Activated CD4-positive, alpha-beta memory T cell treated with anti-CD3 and anti-CD28 coated beads for 36 hours (primary cell): ENCODE measurements around the gene GUF1. TPM values are rescaled to one million over a fixed set of nuclear protein-coding genes. Genes with fewer than 3 reads are reported as not detected.
"Not testable (repeated sequence)": the region's sequence is repeated elsewhere in the genome, so short reads cannot be mapped to it uniquely, and the experiment has no call there.

Source experiments
- CTCF ChIA-PET: fragments of 350-600 bp; sonication (Branson Sonifier 250); formaldehyde crosslinking; loops from one replicate; lab custom pipeline; 2021; ENCODE audit warnings: antibody characterized with exemption, inconsistent platforms; lab: Charles Lee
- POLR2A ChIA-PET: fragments of 350-600 bp; sonication (Branson Sonifier 250); formaldehyde crosslinking; loops from one replicate; lab custom pipeline; 2021; ENCODE audit warnings: antibody characterized with exemption; lab: Charles Lee
- DNase-seq: peaks from one replicate; pipeline ENCODE4 v3.0.0-alpha.2; 2020
- H3K27ac Mint-ChIP-seq: one replicate; pipeline ENCODE4 v1.8.0; 2021; ENCODE audit warnings: mixed read lengths
- H3K27me3 Mint-ChIP-seq: one replicate; pipeline ENCODE4 v1.8.0; 2021; ENCODE audit warnings: mixed read lengths
- H3K36me3 Mint-ChIP-seq: one replicate; pipeline ENCODE4 v1.8.0; 2021; ENCODE audit warnings: mixed read lengths
- H3K4me1 Mint-ChIP-seq: one replicate; pipeline ENCODE4 v1.8.0; 2021; ENCODE audit warnings: low read depth, mixed read lengths
- H3K4me3 Mint-ChIP-seq: one replicate; pipeline ENCODE4 v1.8.0; 2021; ENCODE audit warnings: mild to moderate bottlenecking, mixed read lengths
- H3K9me3 Mint-ChIP-seq: one replicate; pipeline ENCODE4 v1.8.0; 2021; ENCODE audit warnings: mixed read lengths
- intact Hi-C: fragments of 100-400 bp; cut with micrococcal nuclease; formaldehyde crosslinking; loops from one replicate; pipeline ENCODE4 v1.15.1; 2023
- total RNA-seq, 2 experiments: library from RNA; stranded (reverse); gene quantifications; one replicate each; pipeline ENCODE4 v1.2.3, GENCODE V29; 2021

Gene GUF1
- total RNA-seq, 2 experiments from 2014 or later: 25.8 to 28.0 TPM

DNA sequence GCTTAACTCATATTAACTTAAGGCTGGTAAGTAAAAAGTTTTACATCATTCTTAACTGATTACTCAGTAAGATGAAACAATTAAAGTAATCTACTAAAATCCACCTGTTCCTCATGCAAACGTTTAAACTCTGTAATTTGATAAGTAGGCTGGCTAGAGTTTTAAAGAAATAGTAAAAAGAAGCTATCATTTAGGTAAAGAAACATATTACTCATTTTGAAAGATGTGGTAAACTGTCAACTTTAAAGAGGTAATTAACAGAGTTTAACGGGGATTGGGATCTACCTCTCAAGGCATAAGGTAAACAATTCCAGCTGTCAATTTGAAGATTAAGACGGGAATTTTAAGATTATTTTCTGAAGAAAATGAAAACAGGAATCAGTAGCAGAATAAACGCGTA lies 38.4 kb downstream of the GUF1 start:
- Mint-ChIP-seq H3K9me3 (no peaks in the 10 kb centered on the region), H3K36me3 (peaks cover 17% of the 10 kb centered on the region), H3K4me1 (peaks cover 21% of the 10 kb centered on the region), H3K27ac (no peak overlapping the region), H3K27me3 (no peaks in the 10 kb centered on the region), H3K4me3 (no peak overlapping the region)
- ChIA-PET POLR2A (no interaction called here), CTCF (no interaction called here)
- intact Hi-C loops: no loop called here
- no peak for DNase-seq

DNA sequence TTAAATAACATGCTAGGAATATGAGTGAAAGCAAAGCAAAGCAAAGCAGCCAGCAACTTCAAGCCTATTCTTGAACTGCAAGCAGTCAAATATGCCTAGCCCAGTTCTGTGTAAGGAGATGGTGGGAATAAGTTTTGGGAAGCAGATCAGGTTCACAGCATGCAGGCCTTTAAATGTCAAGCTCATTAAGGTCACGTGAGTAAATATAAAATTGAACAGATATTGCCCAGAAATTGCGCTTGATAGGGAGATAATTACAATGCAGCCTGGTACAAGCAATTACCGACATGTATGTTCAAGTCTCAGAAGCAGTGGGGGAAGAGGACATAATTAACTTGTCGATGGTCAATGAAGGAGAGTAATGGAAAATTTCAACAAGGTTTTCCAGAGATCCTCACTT lies 42.2 kb downstream of the GUF1 start:
- no peak for DNase-seq
- POLR2A ChIA-PET: no interaction called here
- no peaks in the 10 kb centered on the region for H3K27me3 Mint-ChIP-seq
- peaks cover 5% of the 10 kb centered on the region for H3K36me3 Mint-ChIP-seq
- no peak overlapping the region for H3K4me3 Mint-ChIP-seq
- no peak overlapping the region for H3K27ac Mint-ChIP-seq
- peaks cover 39% of the 10 kb centered on the region for H3K4me1 Mint-ChIP-seq
- intact Hi-C loops: no loop called here
- CTCF ChIA-PET: no interaction called here
- H3K9me3 Mint-ChIP-seq: no peaks in the 10 kb centered on the region

DNA sequence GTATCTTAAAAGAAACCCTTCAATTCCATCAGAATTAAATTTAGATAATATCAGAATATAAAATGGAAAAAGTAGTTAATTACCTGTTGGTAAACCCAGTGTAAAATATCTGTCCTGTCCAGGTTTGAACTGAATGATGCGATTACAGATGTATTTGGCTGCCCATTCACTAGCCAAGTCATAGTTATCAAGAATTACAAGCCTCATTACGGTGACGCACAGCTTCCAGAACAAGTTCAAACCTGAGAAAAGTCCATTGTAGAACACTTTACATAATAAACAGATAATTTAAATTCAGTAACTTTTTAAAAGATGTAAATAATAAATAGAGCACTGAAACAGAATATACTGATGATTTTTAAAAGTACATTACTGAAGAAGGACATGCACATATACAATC lies 43.8 kb downstream of the GUF1 start:
- Mint-ChIP-seq H3K27me3 (no peaks in the 10 kb centered on the region), H3K27ac (no peak overlapping the region), H3K36me3 (peaks cover 3% of the 10 kb centered on the region), H3K4me3 (no peak overlapping the region), H3K9me3 (no peaks in the 10 kb centered on the region), H3K4me1 (peaks cover 44% of the 10 kb centered on the region)
- no peak for DNase-seq
- intact Hi-C loops: no loop called here
- ChIA-PET POLR2A (no interaction called here), CTCF (no interaction called here)

DNA sequence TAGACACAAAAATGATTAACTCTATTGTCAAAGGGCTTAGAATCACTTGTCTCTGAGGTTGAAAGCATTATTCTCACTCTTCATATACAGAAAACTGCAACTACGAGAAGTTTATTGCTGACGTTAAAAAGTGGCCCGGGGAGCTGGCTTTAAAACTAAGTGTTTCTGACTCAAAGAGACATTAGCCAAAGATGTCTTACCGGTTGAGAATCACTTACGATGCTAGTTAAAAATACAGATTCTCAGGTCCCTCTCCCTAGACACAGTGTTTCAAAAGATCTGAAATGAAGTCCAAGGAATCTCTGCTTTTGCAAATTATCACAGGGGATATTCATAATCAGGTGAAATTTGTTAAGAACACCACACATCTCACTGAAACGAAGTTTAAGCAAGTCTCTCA lies 46.9 kb downstream of the GUF1 start:
- POLR2A ChIA-PET: interaction anchor here (0.9 to 2.8 kb wide), 2 partner anchors 43 to 46 kb away, joined by 3 to 30 read pairs; partner anchors contain the start of gene GUF1
- no peaks in the 10 kb centered on the region for H3K27me3 Mint-ChIP-seq
- DNase-seq: no peak
- CTCF ChIA-PET: no interaction called here
- no peak overlapping the region for H3K27ac Mint-ChIP-seq
- intact Hi-C loops: no loop called here
- peaks cover 3% of the 10 kb centered on the region for H3K36me3 Mint-ChIP-seq
- H3K9me3 Mint-ChIP-seq: no peaks in the 10 kb centered on the region
- H3K4me1 Mint-ChIP-seq: peaks cover 41% of the 10 kb centered on the region
- peak overlapping the region; percentile 92 for H3K4me3 Mint-ChIP-seq

DNA sequence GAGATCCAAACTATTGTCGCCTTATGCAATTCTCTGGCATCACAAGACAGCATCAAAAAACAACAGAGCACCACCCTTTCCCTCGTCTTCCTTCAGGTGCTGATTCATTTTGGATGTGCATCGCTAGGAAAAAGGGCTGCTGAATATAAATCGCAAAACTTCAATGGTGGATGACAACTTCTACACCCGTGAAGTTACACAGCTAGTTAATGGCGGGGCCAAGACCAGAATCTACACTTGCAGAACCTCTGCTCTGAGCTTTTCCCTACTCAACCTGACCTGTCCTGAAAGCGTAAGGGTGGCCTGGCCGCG lies 47.5 kb downstream of the GUF1 start:
- H3K4me3 Mint-ChIP-seq: peak overlapping the region; percentile 92
- CTCF ChIA-PET: no interaction called here
- no peaks in the 10 kb centered on the region for H3K9me3 Mint-ChIP-seq
- H3K27ac Mint-ChIP-seq: peak overlapping the region; percentile 85
- peaks cover 3% of the 10 kb centered on the region for H3K36me3 Mint-ChIP-seq
- H3K4me1 Mint-ChIP-seq: peaks cover 39% of the 10 kb centered on the region
- POLR2A ChIA-PET: interaction anchor here (0.9 to 2.8 kb wide), 3 partner anchors 8 to 47 kb away, joined by 3 to 30 read pairs (median 4); partner anchors contain the start of gene GUF1
- DNase-seq: no peak
- intact Hi-C loops: loop anchor here (1.0 kb wide), 1 partner anchor 47 kb away; the partner anchor contains the start of gene GUF1
- H3K27me3 Mint-ChIP-seq: no peaks in the 10 kb centered on the region

DNA sequence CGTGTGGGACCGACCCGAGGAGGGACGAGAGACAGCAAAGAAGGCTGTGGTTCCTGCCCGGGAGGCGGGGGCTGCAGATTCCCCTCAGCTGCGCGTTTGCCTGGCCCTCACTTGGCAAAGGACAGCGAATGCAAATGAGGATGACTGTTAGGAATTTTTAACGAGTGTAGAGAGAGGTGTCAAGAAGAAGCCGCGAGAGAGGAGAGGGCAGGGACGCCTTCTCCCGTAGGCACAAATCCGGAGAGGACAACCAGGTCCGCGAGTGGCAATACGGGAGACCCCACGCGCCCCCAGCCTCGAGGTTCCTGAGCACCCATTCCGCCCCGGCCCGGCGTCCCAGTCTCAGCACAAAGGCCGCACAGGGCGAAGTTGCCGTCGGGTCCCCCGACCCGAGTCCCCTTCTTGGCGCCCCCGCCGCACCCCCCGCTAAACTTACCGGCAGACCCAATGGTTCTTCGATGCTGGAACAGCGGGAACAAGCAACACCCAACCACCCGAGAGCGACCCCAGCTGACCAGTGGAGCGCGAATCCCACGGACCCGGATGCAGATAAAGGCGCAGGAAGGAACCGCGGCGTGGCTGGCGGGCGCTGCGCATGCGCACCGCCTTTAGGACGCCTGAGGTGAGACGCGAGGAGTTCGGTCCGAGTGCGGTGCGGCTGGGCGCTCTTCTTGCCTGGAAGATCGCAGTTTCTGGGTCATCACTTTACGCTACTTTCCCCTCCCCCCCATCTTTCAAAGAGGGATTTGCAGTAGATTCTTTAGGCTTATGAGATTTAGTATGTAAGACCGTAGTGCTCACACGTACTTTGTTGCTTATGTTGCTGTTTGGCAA lies 48.0 kb downstream of the GUF1 start, which contains the start of gene GNPDA2:
Gene GNPDA2, minus strand, starts transcription at position 519 of the 834 bp plus-strand sequence. CDS start 4,349 bp downstream, outside the sequence.
- peaks cover 33% of the 10 kb centered on the region for H3K4me1 Mint-ChIP-seq
- peak within 1 kb of the TSS; percentile 92 for H3K4me3 Mint-ChIP-seq
- no peaks in the 10 kb centered on the region for H3K36me3 Mint-ChIP-seq
- H3K9me3 Mint-ChIP-seq: no peaks in the 10 kb centered on the region
- ChIA-PET CTCF (no interaction called here), POLR2A (interaction anchor here (0.9 to 2.8 kb wide), 4 partner anchors 9 to 48 kb away, joined by 3 to 30 read pairs (median 4); partner anchors contain the start of gene GUF1)
- DNase-seq: peak; percentile 89
- intact Hi-C loops: loop anchor here (1.0 kb wide), 1 partner anchor 48 kb away; the partner anchor contains the start of gene GUF1
- H3K27ac Mint-ChIP-seq: peak within 1 kb of the TSS; percentile 85
- no peaks in the 10 kb centered on the region for H3K27me3 Mint-ChIP-seq

DNA sequence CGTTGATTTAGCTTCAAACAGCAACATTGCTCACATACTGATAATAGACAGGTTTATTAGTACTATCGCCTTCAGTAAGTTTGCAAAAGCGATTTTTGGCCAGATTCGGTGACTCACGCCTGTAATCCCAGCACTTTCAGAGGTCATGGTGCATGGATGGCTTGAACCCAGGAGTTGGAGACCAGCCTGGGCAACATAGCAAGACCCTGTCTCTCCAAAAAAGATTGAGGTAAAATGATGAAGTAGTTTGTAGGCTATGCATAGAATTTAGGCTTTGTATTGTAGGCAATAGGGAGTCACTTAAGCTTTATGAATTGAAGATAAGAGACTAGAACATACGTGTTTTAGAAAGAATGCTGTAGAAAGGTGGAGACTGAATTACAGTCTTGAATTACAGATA lies 49.3 kb downstream of the GUF1 start:
- intact Hi-C loops: no loop called here
- peaks cover 33% of the 10 kb centered on the region for H3K4me1 Mint-ChIP-seq
- H3K9me3 Mint-ChIP-seq: no peaks in the 10 kb centered on the region
- ChIA-PET CTCF (no interaction called here), POLR2A (interaction anchor here (2.8 kb wide), 1 partner anchor 49 kb away, joined by 30 read pairs; the partner anchor contains the start of gene GUF1)
- peak overlapping the region; percentile 92 for H3K4me3 Mint-ChIP-seq
- no peaks in the 10 kb centered on the region for H3K36me3 Mint-ChIP-seq
- H3K27me3 Mint-ChIP-seq: peaks cover 2% of the 10 kb centered on the region
- no peak overlapping the region for H3K27ac Mint-ChIP-seq
- DNase-seq: no peak

DNA sequence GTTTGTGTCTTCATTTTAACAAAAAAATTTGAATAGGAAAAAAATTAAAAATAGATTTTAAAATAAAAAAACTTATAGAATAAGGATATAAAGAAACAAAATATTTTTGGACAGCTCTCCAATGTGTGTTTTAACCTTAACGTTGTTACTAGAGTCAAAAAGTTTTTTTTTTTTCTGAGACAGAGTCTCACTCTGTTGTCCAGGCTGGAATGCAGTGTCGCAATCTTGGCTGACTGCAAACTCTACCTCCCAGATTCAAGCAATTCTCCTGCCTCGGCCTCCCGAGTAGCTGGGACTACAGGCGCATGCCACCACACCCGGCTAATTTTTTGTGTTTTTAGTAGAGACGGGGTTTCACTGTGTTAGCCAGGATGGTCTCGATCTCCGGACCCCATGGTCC lies 50.5 kb downstream of the GUF1 start:
- H3K27me3 Mint-ChIP-seq, CTCF ChIA-PET, POLR2A ChIA-PET, H3K9me3 Mint-ChIP-seq, DNase-seq, H3K36me3 Mint-ChIP-seq, intact Hi-C loops, H3K4me3 Mint-ChIP-seq, H3K27ac Mint-ChIP-seq: not testable (repeated sequence)
- H3K4me1 Mint-ChIP-seq: peaks cover 28% of the 10 kb centered on the region

DNA sequence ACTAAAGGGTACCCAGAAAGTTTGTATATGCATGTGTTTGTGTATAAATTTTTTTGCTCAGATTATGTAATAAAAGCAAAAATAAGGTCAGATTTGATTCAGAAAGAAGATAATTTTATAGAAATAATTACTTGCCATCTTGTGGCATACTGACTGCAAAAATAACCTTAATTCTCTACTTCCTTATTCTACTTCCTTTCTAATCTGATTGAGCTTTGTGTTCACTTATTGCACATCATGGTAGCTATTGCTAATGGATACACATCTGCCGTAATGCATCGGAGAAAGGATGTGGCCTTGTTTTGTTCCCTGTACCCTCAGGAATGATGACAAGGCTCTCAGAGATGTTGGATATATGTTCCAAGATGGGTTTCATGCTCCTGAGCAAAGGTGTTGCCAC lies 58.7 kb downstream of the GUF1 start:
- Mint-ChIP-seq H3K9me3 (no peaks in the 10 kb centered on the region), H3K4me1 (no peaks in the 10 kb centered on the region), H3K27ac (no peak overlapping the region), H3K4me3 (no peak overlapping the region), H3K36me3 (no peaks in the 10 kb centered on the region), H3K27me3 (peaks cover 15% of the 10 kb centered on the region)
- no peak for DNase-seq
- POLR2A ChIA-PET: no interaction called here
- CTCF ChIA-PET: no interaction called here
- intact Hi-C loops: no loop called here

DNA sequence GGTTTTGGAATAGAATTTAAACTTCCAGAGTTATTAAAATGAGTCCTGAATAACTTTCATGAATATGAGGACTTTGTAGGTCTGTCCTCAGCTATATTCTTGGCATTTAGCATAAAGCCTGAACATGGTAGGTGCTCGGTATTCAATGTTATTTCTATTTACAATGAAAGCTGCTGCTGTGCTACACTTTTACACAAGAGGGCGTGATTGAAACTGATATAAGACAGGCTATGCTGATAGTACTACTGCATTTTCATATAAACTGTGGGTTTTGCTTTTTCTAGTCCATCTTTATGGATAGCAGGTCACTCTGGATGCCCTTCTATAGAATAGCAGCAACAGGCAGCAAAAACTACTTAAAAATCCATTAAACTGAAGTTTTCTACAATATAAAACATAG lies 60.4 kb downstream of the GUF1 start:
- ChIA-PET CTCF (no interaction called here), POLR2A (no interaction called here)
- intact Hi-C loops: no loop called here
- no peak overlapping the region for H3K27ac Mint-ChIP-seq
- H3K4me1 Mint-ChIP-seq: no peaks in the 10 kb centered on the region
- no peak overlapping the region for H3K4me3 Mint-ChIP-seq
- no peak for DNase-seq
- H3K27me3 Mint-ChIP-seq: peaks cover 16% of the 10 kb centered on the region
- H3K9me3 Mint-ChIP-seq: no peaks in the 10 kb centered on the region
- no peaks in the 10 kb centered on the region for H3K36me3 Mint-ChIP-seq

DNA sequence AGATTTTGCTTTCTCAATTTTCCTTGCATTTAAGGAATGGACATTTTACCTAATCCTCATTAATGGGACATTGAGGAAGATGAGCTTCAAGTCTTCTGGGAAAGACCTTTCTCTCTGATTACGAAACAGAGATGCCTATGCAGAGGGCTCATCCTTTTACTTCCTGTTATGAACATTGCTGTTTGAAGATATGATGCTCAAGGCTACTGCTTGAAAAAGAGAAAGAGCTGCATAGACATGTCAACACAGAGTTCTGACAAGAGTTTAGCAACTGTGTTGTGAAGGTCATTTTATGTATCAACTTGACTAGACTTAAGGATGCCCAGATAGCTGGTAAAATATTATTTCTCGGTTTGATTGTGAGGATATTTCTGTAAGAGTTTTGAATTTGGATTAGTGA lies 62.0 kb downstream of the GUF1 start:
- DNase-seq: no peak
- ChIA-PET POLR2A (no interaction called here), CTCF (no interaction called here)
- Mint-ChIP-seq H3K4me1 (no peaks in the 10 kb centered on the region), H3K4me3 (no peak overlapping the region), H3K36me3 (no peaks in the 10 kb centered on the region), H3K27ac (no peak overlapping the region), H3K9me3 (no peaks in the 10 kb centered on the region), H3K27me3 (peaks cover 10% of the 10 kb centered on the region)
- intact Hi-C loops: no loop called here
